GM12873 (cell line): ENCODE data around the gene RAB40C.
A peak's percentile ranks its signal among the peaks of the same experiment; 100 is the strongest.

ENCODE experiments used
- TF ChIP-seq, protein P1 (sequence below): IDR thresholded peaks from 2 replicates; pipeline ENCODE4 v1.5.1; 2012; ENCODE audit warnings: low read depth, mild to moderate bottlenecking, moderate library complexity, low read length, control low read depth; ENCODE audit not compliant: insufficient read depth; ENCODE audit errors: missing control alignments

Gene RAB40C

DNA sequence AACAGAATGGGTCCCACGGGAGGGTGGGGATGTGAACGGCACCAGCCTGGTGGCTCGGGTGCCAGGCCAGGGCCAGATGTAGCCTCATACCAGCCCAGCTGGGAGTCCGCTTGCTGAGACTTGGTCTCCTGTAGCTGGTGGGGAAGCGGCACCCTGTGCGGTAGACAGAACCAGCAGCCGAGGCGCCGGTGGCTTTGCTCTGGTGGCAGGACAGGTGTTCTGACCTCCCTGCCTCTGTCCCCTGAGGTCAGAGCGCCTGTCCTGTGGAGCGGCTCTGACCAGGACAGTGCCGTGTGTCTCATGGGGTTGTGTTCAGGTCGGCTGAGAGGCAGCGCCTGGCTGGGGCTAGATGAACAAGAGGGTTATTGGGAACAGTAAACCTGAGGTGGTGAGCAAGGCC, 20.1 kb downstream of the RAB40C start:
- TF ChIP-seq, protein P1, sequence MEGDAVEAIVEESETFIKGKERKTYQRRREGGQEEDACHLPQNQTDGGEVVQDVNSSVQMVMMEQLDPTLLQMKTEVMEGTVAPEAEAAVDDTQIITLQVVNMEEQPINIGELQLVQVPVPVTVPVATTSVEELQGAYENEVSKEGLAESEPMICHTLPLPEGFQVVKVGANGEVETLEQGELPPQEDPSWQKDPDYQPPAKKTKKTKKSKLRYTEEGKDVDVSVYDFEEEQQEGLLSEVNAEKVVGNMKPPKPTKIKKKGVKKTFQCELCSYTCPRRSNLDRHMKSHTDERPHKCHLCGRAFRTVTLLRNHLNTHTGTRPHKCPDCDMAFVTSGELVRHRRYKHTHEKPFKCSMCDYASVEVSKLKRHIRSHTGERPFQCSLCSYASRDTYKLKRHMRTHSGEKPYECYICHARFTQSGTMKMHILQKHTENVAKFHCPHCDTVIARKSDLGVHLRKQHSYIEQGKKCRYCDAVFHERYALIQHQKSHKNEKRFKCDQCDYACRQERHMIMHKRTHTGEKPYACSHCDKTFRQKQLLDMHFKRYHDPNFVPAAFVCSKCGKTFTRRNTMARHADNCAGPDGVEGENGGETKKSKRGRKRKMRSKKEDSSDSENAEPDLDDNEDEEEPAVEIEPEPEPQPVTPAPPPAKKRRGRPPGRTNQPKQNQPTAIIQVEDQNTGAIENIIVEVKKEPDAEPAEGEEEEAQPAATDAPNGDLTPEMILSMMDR, result no peak

DNA sequence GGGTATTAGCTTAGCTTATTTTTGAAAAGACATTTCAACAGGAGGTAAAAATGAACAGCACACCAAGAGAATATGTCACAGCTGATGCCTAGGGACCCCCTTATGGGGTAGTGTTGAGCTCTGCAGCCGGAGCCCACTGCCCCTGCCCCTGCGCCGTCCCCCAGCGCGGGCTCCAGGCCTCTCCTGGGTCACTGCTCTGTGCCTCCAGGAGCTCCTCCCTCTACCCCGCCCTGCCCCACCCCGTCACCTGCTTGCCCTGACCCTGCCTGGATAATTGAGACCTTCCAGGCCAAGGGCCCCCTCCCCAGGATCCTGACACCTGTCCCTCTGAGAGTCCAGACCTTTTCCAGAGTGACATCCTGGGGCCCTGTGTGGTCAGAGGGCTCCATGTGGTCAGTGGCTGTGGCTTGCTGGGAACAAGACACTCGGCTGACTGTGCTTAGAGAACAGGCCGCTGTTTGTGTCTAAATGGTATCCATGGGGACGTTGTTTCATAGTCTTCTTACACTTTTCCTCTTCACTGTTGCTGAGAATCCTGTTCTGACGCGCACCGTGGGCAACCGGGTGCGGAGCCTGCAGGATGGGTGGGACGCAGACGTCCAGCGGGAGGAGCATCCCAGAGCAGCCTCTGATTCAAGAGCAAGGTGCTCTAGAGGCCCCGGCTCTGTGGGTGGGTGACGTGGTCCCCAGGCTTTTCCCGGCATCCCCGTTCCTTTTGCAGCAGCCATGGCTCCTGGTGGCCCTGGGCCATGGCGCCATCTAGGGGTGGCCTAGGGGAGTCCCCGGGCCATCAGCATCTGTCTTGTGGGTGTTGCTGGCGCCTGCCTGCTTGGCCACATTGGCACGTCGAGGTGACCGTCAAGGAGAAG, 20.9 kb downstream of the RAB40C start:
- TF ChIP-seq, protein P1, result peak; percentile 64

DNA sequence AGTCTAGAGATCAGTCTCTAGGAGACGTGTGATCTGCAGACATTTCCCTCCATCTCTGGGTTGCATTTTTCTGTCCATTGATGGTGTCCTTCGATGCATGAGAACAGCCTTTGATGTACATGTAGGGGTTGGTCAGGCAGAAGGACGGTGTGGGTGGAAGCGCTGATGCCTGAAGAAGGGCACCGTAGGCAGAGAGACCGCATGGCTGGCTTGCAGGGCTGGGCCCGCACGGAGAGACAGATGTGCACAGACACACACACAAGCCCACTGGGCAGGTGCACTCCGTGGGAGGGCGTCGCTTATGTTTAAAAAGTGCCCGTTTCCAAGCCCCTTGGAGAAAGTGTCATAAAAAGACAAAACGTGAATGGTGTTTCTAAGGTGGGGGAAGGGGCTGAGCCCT, 25.3 kb downstream of the RAB40C start:
- TF ChIP-seq, protein P1, result no peak

GRCh38 chr16:616733-617586, 27.1 kb downstream of the RAB40C start:
- TF ChIP-seq, protein P1, result no peak

- TF ChIP-seq, protein P1, result no peak
Observed at GRCh38 chr16:617855-618254, 28.0 kb downstream of the RAB40C start.

GRCh38 chr16:619476-620100, 29.7 kb downstream of the RAB40C start:
- TF ChIP-seq, protein P1, result no peak
